K562 (cell line): ENCODE data around the gene MRPL58. TPM values are rescaled to one million over a fixed set of nuclear protein-coding genes. Genes with fewer than 3 reads are reported as not detected.

Source experiments
- CHD4 ChIP-seq: fragments of 200-600 bp; sonication (generic); IDR thresholded peaks from 3 replicates; pipeline ENCODE4 v1.6.1; 2012; ENCODE audit warnings: low read depth, mild to moderate bottlenecking, mixed read lengths, low read length, inconsistent platforms; ENCODE audit not compliant: insufficient read depth, insufficient replicate concordance, poor library complexity, severe bottlenecking
- CREM ChIP-seq: IDR thresholded peaks from 2 replicates; pipeline ENCODE4 v1.6.1; 2014; ENCODE audit warnings: antibody characterized with exemption, low read depth
- ESRRA ChIP-seq: fragments of 450-650 bp; IDR thresholded peaks from 2 replicates; pipeline ENCODE4 v1.6.1; 2014; ENCODE audit warnings: low read depth, mild to moderate bottlenecking, moderate library complexity, borderline replicate concordance
- GATAD2B ChIP-seq: fragments of 450-650 bp; IDR thresholded peaks from 2 replicates; pipeline ENCODE4 v1.6.1; 2017; ENCODE audit warnings: mild to moderate bottlenecking, borderline replicate concordance
- HDAC2 ChIP-seq: fragments of 450-650 bp; IDR thresholded peaks from 2 replicates; pipeline ENCODE4 v1.6.1; 2016; ENCODE audit warnings: mild to moderate bottlenecking
- HMG20B ChIP-seq: fragments of 250-450 bp; sonication (Bioruptor Pico); IDR thresholded peaks from 2 replicates; pipeline ENCODE4 v1.5.0; 2021; ENCODE audit warnings: mild to moderate bottlenecking
- HNRNPLL ChIP-seq: fragments of 200-400 bp; formaldehyde crosslinking; IDR thresholded peaks from 2 replicates; pipeline ENCODE4 v1.6.1; 2017; ENCODE audit warnings: low read length, low read depth, mild to moderate bottlenecking; ENCODE audit not compliant: poor library complexity, severe bottlenecking
- KAT2B ChIP-seq: IDR thresholded peaks from one replicate; pipeline ENCODE4 v1.6.1; 2012; ENCODE audit warnings: low read depth, mild to moderate bottlenecking, control low read depth, inconsistent platforms, low read length, moderate library complexity
- PHTF2 ChIP-seq: fragments of 250-450 bp; sonication (Bioruptor Pico); IDR thresholded peaks from 2 replicates; pipeline ENCODE4 v1.5.0; 2021; ENCODE audit warnings: mild to moderate bottlenecking
- RBM22 ChIP-seq: fragments of 200-400 bp; formaldehyde crosslinking; IDR thresholded peaks from 2 replicates; pipeline ENCODE4 v1.6.1; 2018; ENCODE audit warnings: low read length, low read depth; ENCODE audit not compliant: poor library complexity, severe bottlenecking
- TAL1 ChIP-seq: fragments of 450-650 bp; IDR thresholded peaks from 2 replicates; pipeline ENCODE4 v1.6.1; 2016; ENCODE audit warnings: mild to moderate bottlenecking
- ZFX ChIP-seq: sonication (generic); formaldehyde crosslinking; IDR thresholded peaks from 2 replicates; pipeline ENCODE4 v1.8.0; 2022; ENCODE audit warnings: mild to moderate bottlenecking, missing genetic modification reagents, moderate library complexity
- ZNF133 ChIP-seq: fragments of 250-450 bp; sonication (Bioruptor Pico); IDR thresholded peaks from 2 replicates; pipeline ENCODE4 v1.4.0; 2020; ENCODE audit warnings: mild to moderate bottlenecking
- ZNF232 ChIP-seq: sonication (generic); formaldehyde crosslinking; IDR thresholded peaks from 2 replicates; pipeline ENCODE4 v1.8.0; 2022; ENCODE audit warnings: mild to moderate bottlenecking, missing genetic modification reagents
- ZNF583 ChIP-seq: fragments of 250-450 bp; sonication (Bioruptor Pico); IDR thresholded peaks from 2 replicates; pipeline ENCODE4 v1.4.0; 2020
- ZNF609 ChIP-seq: sonication (generic); formaldehyde crosslinking; IDR thresholded peaks from 2 replicates; pipeline ENCODE4 v1.8.1; 2023; ENCODE audit warnings: missing genetic modification reagents, mild to moderate bottlenecking, borderline replicate concordance
- polyA plus RNA-seq, 8 experiments: library from polyadenylated mRNA; depleted of rRNA in 4 of 8; stranded (reverse) in 5 of 8; unstranded in 3 of 8; fragments of >200 nt; fragmentation: Nextera tagmentation in 2 of 8; fragmentation: Illumina TruSeq in 1 of 8; extraction: Ambion mirVana in 2 of 8; extraction: Trizol in 1 of 8; gene quantifications; 2 replicates each; pipeline versions ENCODE4 v1.2.1 to v1.2.3, GENCODE V29; 2011 to 2014; ENCODE audit warnings: inconsistent platforms in 1 of 8, missing spikeins in 1 of 8
- total RNA-seq, 7 experiments: library from RNA; depleted of rRNA in 6 of 7; stranded (reverse); fragments of >200 nt in 6 of 7; fragmentation: Illumina TruSeq in 2 of 7; extraction: Trizol in 2 of 7; gene quantifications; 2 replicates each; pipeline versions ENCODE4 v1.2.1 to v1.2.3, GENCODE V29; 2011 to 2021; ENCODE audit warnings: low replicate concordance in 1 of 7
- TF ChIP-seq, protein P1 (sequence below): sonication (generic); formaldehyde crosslinking; IDR thresholded peaks from 2 replicates; pipeline ENCODE4 v1.8.1; 2023; ENCODE audit warnings: mild to moderate bottlenecking, missing genetic modification reagents
- TF ChIP-seq, protein P2 (sequence below), 2 experiments: IDR thresholded peaks; 2 replicates each; pipeline ENCODE4 v1.6.1; 2012; ENCODE audit warnings: improper control_type of control experiment in 2 of 2, low read depth in 2 of 2, low read length in 2 of 2, borderline replicate concordance in 1 of 2

Gene MRPL58
- total and polyA plus RNA-seq, 9 of the 15 experiments (the other 6 are each of a cell fraction or from before 2014, with no cell fraction given), result 30.8 to 107 (median 72.4) TPM

DNA sequence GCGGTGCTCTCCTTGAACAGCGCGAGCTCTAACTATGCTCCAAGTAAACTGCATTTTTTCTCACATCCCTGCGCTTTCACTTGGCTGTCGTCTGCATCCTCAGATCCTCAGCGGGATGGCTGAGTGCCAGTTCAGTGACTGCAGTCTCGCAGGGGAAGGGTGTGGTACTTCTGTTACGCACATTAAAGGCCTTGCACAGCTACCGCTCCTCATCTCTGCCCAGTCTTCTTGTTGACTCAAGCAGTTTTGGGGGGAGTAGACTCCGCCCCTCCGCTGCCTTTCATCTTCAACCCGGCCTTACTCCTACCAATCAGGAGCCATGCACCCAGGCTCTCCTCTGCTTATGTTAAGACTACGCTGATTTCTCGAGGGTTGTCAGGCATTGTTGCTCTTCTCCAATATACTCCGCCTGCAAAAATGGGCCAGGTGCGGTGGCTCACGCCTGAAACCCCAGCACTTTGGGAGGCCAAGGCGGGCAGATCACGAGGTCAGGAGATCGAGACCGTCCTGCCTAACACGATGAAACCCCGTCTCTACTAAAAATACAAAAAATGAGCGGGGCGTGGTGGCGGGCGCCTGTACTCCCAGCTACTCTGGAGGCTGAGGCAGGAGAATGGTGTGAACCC is 24.3 kb downstream of the MRPL58 start (continued):
- no peak for TF ChIP-seq GATAD2B
- no peak for TF ChIP-seq ZNF133 (CRISPR knock-in tag)
- no peak for TF ChIP-seq ZNF583 (CRISPR knock-in tag)
- TF ChIP-seq HNRNPLL, result peak; percentile 37
- peak; percentile 20; the same call in 1 of the 2 replicates for TF ChIP-seq ZFX
- no peak for TF ChIP-seq CHD4
- TF ChIP-seq ZNF232 (CRISPR knock-in tag), result no peak
- TF ChIP-seq ZNF609 (CRISPR knock-in tag), result no peak
- TF ChIP-seq, protein P1, sequence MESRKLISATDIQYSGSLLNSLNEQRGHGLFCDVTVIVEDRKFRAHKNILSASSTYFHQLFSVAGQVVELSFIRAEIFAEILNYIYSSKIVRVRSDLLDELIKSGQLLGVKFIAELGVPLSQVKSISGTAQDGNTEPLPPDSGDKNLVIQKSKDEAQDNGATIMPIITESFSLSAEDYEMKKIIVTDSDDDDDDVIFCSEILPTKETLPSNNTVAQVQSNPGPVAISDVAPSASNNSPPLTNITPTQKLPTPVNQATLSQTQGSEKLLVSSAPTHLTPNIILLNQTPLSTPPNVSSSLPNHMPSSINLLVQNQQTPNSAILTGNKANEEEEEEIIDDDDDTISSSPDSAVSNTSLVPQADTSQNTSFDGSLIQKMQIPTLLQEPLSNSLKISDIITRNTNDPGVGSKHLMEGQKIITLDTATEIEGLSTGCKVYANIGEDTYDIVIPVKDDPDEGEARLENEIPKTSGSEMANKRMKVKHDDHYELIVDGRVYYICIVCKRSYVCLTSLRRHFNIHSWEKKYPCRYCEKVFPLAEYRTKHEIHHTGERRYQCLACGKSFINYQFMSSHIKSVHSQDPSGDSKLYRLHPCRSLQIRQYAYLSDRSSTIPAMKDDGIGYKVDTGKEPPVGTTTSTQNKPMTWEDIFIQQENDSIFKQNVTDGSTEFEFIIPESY (CRISPR knock-in tag), result 0 out of 2 replicates have a peak, but pooled peaks have one; percentile 59
- no peak for TF ChIP-seq PHTF2 (CRISPR knock-in tag)
- no peak for TF ChIP-seq KAT2B
- no peak for TF ChIP-seq RBM22
- no peak for TF ChIP-seq HMG20B (CRISPR knock-in tag)
- peak; percentile 38; the same call in 1 of the 2 replicates for TF ChIP-seq CREM
- TF ChIP-seq, protein P2, sequence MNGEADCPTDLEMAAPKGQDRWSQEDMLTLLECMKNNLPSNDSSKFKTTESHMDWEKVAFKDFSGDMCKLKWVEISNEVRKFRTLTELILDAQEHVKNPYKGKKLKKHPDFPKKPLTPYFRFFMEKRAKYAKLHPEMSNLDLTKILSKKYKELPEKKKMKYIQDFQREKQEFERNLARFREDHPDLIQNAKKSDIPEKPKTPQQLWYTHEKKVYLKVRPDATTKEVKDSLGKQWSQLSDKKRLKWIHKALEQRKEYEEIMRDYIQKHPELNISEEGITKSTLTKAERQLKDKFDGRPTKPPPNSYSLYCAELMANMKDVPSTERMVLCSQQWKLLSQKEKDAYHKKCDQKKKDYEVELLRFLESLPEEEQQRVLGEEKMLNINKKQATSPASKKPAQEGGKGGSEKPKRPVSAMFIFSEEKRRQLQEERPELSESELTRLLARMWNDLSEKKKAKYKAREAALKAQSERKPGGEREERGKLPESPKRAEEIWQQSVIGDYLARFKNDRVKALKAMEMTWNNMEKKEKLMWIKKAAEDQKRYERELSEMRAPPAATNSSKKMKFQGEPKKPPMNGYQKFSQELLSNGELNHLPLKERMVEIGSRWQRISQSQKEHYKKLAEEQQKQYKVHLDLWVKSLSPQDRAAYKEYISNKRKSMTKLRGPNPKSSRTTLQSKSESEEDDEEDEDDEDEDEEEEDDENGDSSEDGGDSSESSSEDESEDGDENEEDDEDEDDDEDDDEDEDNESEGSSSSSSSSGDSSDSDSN (IDR thresholded peaks at IDR 0.05; ENCODE audit: borderline replicate concordance in 1 of 2, low read depth in 2 of 2, low read length in 2 of 2), result 0 out of 4 replicates have a peak, but pooled peaks of 1 of the 2 experiments have one; percentile 27
- TF ChIP-seq ESRRA, result no peak
- peak; percentile 48; the same call in 1 of the 2 replicates for TF ChIP-seq HDAC2
- no peak for TF ChIP-seq TAL1
